ENCODE measurements around the gene MFAP1.
"Not testable (repeated sequence)": the region's sequence is repeated elsewhere in the genome, so short reads cannot be mapped to it uniquely, and the experiment has no call there.

- TF ChIP-seq CTCF (conservative IDR thresholded peaks at IDR 0.05; ENCODE audit: low read depth in 2 of 2); POLR2AphosphoS5 (IDR thresholded peaks at IDR 0.05; ENCODE audit: low read depth); NANOG (IDR thresholded peaks at IDR 0.05; ENCODE audit: borderline replicate concordance); CREB1 (CRISPR knock-in tag; IDR thresholded peaks at IDR 0.05; ENCODE audit: low read depth); REST (IDR thresholded peaks at IDR 0.05; ENCODE audit: unreplicated experiment); EZH2 (IDR thresholded peaks at IDR 0.05; ENCODE audit: low read depth, unreplicated experiment); JUNB (IDR thresholded peaks at IDR 0.05; ENCODE audit: unreplicated experiment): not testable (repeated sequence)
- TF ChIP-seq, protein P1, sequence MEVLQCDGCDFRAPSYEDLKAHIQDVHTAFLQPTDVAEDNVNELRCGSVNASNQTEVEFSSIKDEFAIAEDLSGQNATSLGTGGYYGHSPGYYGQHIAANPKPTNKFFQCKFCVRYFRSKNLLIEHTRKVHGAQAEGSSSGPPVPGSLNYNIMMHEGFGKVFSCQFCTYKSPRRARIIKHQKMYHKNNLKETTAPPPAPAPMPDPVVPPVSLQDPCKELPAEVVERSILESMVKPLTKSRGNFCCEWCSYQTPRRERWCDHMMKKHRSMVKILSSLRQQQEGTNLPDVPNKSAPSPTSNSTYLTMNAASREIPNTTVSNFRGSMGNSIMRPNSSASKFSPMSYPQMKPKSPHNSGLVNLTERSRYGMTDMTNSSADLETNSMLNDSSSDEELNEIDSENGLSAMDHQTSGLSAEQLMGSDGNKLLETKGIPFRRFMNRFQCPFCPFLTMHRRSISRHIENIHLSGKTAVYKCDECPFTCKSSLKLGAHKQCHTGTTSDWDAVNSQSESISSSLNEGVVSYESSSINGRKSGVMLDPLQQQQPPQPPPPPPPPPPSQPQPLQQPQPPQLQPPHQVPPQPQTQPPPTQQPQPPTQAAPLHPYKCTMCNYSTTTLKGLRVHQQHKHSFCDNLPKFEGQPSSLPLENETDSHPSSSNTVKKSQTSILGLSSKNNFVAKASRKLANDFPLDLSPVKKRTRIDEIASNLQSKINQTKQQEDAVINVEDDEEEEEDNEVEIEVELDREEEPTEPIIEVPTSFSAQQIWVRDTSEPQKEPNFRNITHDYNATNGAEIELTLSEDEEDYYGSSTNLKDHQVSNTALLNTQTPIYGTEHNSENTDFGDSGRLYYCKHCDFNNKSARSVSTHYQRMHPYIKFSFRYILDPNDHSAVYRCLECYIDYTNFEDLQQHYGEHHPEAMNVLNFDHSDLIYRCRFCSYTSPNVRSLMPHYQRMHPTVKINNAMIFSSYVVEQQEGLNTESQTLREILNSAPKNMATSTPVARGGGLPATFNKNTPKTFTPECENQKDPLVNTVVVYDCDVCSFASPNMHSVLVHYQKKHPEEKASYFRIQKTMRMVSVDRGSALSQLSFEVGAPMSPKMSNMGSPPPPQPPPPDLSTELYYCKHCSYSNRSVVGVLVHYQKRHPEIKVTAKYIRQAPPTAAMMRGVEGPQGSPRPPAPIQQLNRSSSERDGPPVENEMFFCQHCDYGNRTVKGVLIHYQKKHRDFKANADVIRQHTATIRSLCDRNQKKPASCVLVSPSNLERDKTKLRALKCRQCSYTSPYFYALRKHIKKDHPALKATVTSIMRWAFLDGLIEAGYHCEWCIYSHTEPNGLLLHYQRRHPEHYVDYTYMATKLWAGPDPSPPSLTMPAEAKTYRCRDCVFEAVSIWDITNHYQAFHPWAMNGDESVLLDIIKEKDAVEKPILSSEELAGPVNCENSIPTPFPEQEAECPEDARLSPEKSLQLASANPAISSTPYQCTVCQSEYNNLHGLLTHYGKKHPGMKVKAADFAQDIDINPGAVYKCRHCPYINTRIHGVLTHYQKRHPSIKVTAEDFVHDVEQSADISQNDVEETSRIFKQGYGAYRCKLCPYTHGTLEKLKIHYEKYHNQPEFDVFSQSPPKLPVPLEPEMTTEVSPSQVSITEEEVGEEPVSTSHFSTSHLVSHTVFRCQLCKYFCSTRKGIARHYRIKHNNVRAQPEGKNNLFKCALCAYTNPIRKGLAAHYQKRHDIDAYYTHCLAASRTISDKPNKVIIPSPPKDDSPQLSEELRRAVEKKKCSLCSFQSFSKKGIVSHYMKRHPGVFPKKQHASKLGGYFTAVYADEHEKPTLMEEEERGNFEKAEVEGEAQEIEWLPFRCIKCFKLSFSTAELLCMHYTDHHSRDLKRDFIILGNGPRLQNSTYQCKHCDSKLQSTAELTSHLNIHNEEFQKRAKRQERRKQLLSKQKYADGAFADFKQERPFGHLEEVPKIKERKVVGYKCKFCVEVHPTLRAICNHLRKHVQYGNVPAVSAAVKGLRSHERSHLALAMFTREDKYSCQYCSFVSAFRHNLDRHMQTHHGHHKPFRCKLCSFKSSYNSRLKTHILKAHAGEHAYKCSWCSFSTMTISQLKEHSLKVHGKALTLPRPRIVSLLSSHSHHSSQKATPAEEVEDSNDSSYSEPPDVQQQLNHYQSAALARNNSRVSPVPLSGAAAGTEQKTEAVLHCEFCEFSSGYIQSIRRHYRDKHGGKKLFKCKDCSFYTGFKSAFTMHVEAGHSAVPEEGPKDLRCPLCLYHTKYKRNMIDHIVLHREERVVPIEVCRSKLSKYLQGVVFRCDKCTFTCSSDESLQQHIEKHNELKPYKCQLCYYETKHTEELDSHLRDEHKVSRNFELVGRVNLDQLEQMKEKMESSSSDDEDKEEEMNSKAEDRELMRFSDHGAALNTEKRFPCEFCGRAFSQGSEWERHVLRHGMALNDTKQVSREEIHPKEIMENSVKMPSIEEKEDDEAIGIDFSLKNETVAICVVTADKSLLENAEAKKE (CRISPR knock-in tag; IDR thresholded peaks at IDR 0.05) = not testable (repeated sequence)
Measured at GRCh38 chr15:43829951-43830540, 5.6 kb upstream of the MFAP1 start.
